ENCODE results near the gene EEA1.

- peak; percentile 96 for TF ChIP-seq CTCF (conservative IDR thresholded peaks at IDR 0.05; ENCODE audit: low read depth, low read length)
- TF ChIP-seq EZH2 (IDR thresholded peaks at IDR 0.05; ENCODE audit: low read length, unreplicated experiment): no peak
- TF ChIP-seq EZH2phosphoT487 (IDR thresholded peaks at IDR 0.05; ENCODE audit: borderline replicate concordance, low read length): no peak
Measured at GRCh38 chr12:92827836-92828431, 101.2 kb downstream of the EEA1 start.

Data from PC-3 (cell line).